ENCODE data around the gene GRID1.

GRID1 gene

GRCh38 chr10:86222687-86223086, 143.9 kb downstream of the GRID1 start:
- TF ChIP-seq, protein P1, sequence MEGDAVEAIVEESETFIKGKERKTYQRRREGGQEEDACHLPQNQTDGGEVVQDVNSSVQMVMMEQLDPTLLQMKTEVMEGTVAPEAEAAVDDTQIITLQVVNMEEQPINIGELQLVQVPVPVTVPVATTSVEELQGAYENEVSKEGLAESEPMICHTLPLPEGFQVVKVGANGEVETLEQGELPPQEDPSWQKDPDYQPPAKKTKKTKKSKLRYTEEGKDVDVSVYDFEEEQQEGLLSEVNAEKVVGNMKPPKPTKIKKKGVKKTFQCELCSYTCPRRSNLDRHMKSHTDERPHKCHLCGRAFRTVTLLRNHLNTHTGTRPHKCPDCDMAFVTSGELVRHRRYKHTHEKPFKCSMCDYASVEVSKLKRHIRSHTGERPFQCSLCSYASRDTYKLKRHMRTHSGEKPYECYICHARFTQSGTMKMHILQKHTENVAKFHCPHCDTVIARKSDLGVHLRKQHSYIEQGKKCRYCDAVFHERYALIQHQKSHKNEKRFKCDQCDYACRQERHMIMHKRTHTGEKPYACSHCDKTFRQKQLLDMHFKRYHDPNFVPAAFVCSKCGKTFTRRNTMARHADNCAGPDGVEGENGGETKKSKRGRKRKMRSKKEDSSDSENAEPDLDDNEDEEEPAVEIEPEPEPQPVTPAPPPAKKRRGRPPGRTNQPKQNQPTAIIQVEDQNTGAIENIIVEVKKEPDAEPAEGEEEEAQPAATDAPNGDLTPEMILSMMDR (IDR thresholded peaks at IDR 0.05) = no peak
- H3K4me1 Mint-ChIP-seq = peaks cover 17% of the 10 kb centered on the region
- H3K9me3 Mint-ChIP-seq = no peaks in the 10 kb centered on the region
- H3K36me3 Mint-ChIP-seq (ENCODE audit: low read depth) = no peaks in the 10 kb centered on the region
- peaks cover 5% of the 10 kb centered on the region for H3K27me3 Mint-ChIP-seq (ENCODE audit: low read depth, poor library complexity)
- no peak overlapping the region for H3K4me3 Mint-ChIP-seq
- DNase-seq = no peak
- no peak overlapping the region for H3K27ac Mint-ChIP-seq

- TF ChIP-seq, protein P1 (IDR thresholded peaks at IDR 0.05) = no peak
- H3K36me3 Mint-ChIP-seq (ENCODE audit: low read depth) = no peaks in the 10 kb centered on the region
- H3K27ac Mint-ChIP-seq = no peak overlapping the region
- no peak for DNase-seq
- peaks cover 3% of the 10 kb centered on the region for H3K27me3 Mint-ChIP-seq (ENCODE audit: low read depth, poor library complexity)
- H3K4me1 Mint-ChIP-seq = peaks cover 17% of the 10 kb centered on the region
- no peaks in the 10 kb centered on the region for H3K9me3 Mint-ChIP-seq
- H3K4me3 Mint-ChIP-seq = no peak overlapping the region
Measured at GRCh38 chr10:86222336-86222650, 144.3 kb downstream of the GRID1 start.

- peaks cover 3% of the 10 kb centered on the region for H3K27me3 Mint-ChIP-seq (ENCODE audit: low read depth, poor library complexity)
- no peaks in the 10 kb centered on the region for H3K9me3 Mint-ChIP-seq
- peak overlapping the region; percentile 63 for H3K27ac Mint-ChIP-seq
- H3K36me3 Mint-ChIP-seq (ENCODE audit: low read depth) = no peaks in the 10 kb centered on the region
- no peak for DNase-seq
- TF ChIP-seq, protein P1 (IDR thresholded peaks at IDR 0.05) = no peak
- no peak overlapping the region for H3K4me3 Mint-ChIP-seq
- H3K4me1 Mint-ChIP-seq = peaks cover 17% of the 10 kb centered on the region
Measured at GRCh38 chr10:86221442-86222335, 144.9 kb downstream of the GRID1 start.

- peaks cover 17% of the 10 kb centered on the region for H3K4me1 Mint-ChIP-seq
- H3K4me3 Mint-ChIP-seq = no peak overlapping the region
- H3K27me3 Mint-ChIP-seq (ENCODE audit: low read depth, poor library complexity) = peaks cover 7% of the 10 kb centered on the region
- DNase-seq = no peak
- no peaks in the 10 kb centered on the region for H3K36me3 Mint-ChIP-seq (ENCODE audit: low read depth)
- no peaks in the 10 kb centered on the region for H3K9me3 Mint-ChIP-seq
- H3K27ac Mint-ChIP-seq = no peak overlapping the region
- TF ChIP-seq, protein P1 (IDR thresholded peaks at IDR 0.05) = no peak
Measured at GRCh38 chr10:86220626-86221025, 146.0 kb downstream of the GRID1 start.

- Mint-ChIP-seq H3K4me1 (peaks cover 10% of the 10 kb centered on the region), H3K27me3 (ENCODE audit: low read depth, poor library complexity) (peaks cover 3% of the 10 kb centered on the region), H3K27ac (no peak overlapping the region), H3K4me3 (no peak overlapping the region), H3K36me3 (ENCODE audit: low read depth) (no peaks in the 10 kb centered on the region), H3K9me3 (no peaks in the 10 kb centered on the region)
- TF ChIP-seq, protein P1 (IDR thresholded peaks at IDR 0.05) = no peak
- no peak for DNase-seq
Measured at GRCh38 chr10:86219271-86219670, 147.3 kb downstream of the GRID1 start.

DNA sequence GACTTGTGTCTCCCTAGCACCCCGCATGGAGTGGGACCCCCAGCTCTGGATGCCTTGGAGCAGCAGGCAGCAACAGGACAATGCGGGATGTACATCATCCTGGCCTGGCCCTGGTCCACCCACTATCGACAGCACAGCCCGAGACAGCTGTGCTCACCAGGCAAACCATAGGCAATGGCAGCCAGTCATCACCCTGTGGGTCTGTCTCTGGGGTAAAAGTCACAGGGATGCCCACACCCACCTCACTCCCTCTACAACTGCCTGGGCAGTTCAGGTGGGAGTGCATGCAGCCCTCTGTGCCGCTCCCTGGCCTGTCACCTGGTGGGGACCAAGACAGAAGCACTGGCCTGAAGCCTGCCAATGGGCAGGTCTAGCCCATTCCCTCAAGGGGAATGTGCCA, 147.8 kb downstream of the GRID1 start:
- DNase-seq = no peak
- TF ChIP-seq, protein P1 (IDR thresholded peaks at IDR 0.05) = no peak
- Mint-ChIP-seq H3K4me3 (no peak overlapping the region), H3K27me3 (ENCODE audit: low read depth, poor library complexity) (peaks cover 3% of the 10 kb centered on the region), H3K36me3 (ENCODE audit: low read depth) (no peaks in the 10 kb centered on the region), H3K9me3 (no peaks in the 10 kb centered on the region), H3K4me1 (peaks cover 9% of the 10 kb centered on the region), H3K27ac (no peak overlapping the region)

Data from nephron progenitor cell (in vitro differentiated cells).